ENCODE measurements around the gene HLA-DPA1. TPM values are rescaled to one million over a fixed set of nuclear protein-coding genes. Genes with fewer than 3 reads are reported as not detected.

The HLA-DPA1 gene
- total RNA-seq, 4 donors from 2014 or later, result 2.2 to 77.8 (median 28.7) TPM

- Histone ChIP-seq H3K4me1 (no peaks in the 10 kb centered on the region), H3K27me3 (no peaks in the 10 kb centered on the region), H3K4me3 (no peak overlapping the region), H3K9me3 (no peaks in the 10 kb centered on the region), H3K27ac (no peak overlapping the region), H3K36me3 (no peaks in the 10 kb centered on the region)
- WGBS, 2 donors (ENCODE audit: low coverage in 1 of 2), result 50 to 69% methylated on average over 6 of the region's 6 CpGs
- DNase-seq, result no peak
- TF ChIP-seq POLR2A (IDR thresholded peaks at IDR 0.05), result no peak
- TF ChIP-seq EP300 (IDR thresholded peaks at IDR 0.05; ENCODE audit: low read depth), result no peak
- no peak for TF ChIP-seq CTCF (IDR thresholded peaks at IDR 0.05)
- TF ChIP-seq POLR2AphosphoS5 (IDR thresholded peaks at IDR 0.05), result no peak
- in situ Hi-C loops (cut with MboI; ENCODE audit: low pct_ligation_motif_present in 1 of 4, low pct_unique_long_range_greater_than_20kb in 1 of 4, low sequenced_read_pairs in 3 of 4) (loop anchor here in 3 of 4 donors (10.0 kb wide), 1 partner anchor 74 kb away; no protein-coding TSS in a partner anchor), intact Hi-C loops (cut with DNase I; ENCODE audit: low total_unique reads) (loop anchor here (1.0 kb wide), 1 partner anchor 42 kb away; no protein-coding TSS in a partner anchor)
These were observed 15.6 kb upstream of the HLA-DPA1 start for GRCh38 chr6:33088931-33089620.

GRCh38 chr6:33088258-33088930 lies 14.9 kb upstream of the HLA-DPA1 start:
- Histone ChIP-seq H3K27ac (no peak overlapping the region), H3K4me1 (no peaks in the 10 kb centered on the region), H3K9me3 (no peaks in the 10 kb centered on the region), H3K36me3 (no peaks in the 10 kb centered on the region), H3K4me3 (no peak overlapping the region), H3K27me3 (no peaks in the 10 kb centered on the region)
- TF ChIP-seq POLR2AphosphoS5 (IDR thresholded peaks at IDR 0.05) (no peak), POLR2A (IDR thresholded peaks at IDR 0.05) (no peak), CTCF (IDR thresholded peaks at IDR 0.05) (no peak), EP300 (IDR thresholded peaks at IDR 0.05; ENCODE audit: low read depth) (no peak)
- WGBS, 2 donors (ENCODE audit: low coverage in 1 of 2), result 62 to 78% methylated on average over 3 of the region's 3 CpGs
- in situ Hi-C loops (cut with MboI; ENCODE audit: low pct_ligation_motif_present in 1 of 4, low pct_unique_long_range_greater_than_20kb in 1 of 4, low sequenced_read_pairs in 3 of 4), result loop anchor here in 3 of 4 donors (10.0 kb wide), 1 partner anchor 74 kb away; no protein-coding TSS in a partner anchor
- DNase-seq, result no peak
- intact Hi-C loops (cut with DNase I; ENCODE audit: low total_unique reads), result loop anchor here (1.0 kb wide), 1 partner anchor 43 kb away; no protein-coding TSS in a partner anchor

- no peak overlapping the region for H3K27ac ChIP-seq
- intact Hi-C loops (cut with DNase I; ENCODE audit: low total_unique reads), result no loop called here
- WGBS, 2 donors (ENCODE audit: low coverage in 1 of 2), result 74 to 86% methylated on average over 3 to 8 of the region's 8 CpGs
These were observed 12.2 kb upstream of the HLA-DPA1 start for GRCh38 chr6:33085627-33086026.

More at GRCh38 chr6:33085627-33086026, 12.2 kb upstream of the HLA-DPA1 start:
- in situ Hi-C loops (cut with MboI; ENCODE audit: low pct_ligation_motif_present in 1 of 4, low pct_unique_long_range_greater_than_20kb in 1 of 4, low sequenced_read_pairs in 3 of 4), result loop anchor here in 3 of 4 donors (10.0 kb wide), 1 partner anchor 71 kb away; no protein-coding TSS in a partner anchor
- H3K27me3 ChIP-seq, result peaks cover 2% of the 10 kb centered on the region
- TF ChIP-seq CTCF (IDR thresholded peaks at IDR 0.05) (no peak), POLR2AphosphoS5 (IDR thresholded peaks at IDR 0.05) (no peak), POLR2A (IDR thresholded peaks at IDR 0.05) (no peak), EP300 (IDR thresholded peaks at IDR 0.05; ENCODE audit: low read depth) (no peak)
- DNase-seq, result no peak
- H3K9me3 ChIP-seq, result no peaks in the 10 kb centered on the region
- H3K4me3 ChIP-seq, result no peak overlapping the region
- peaks cover 0 to 14% (median 7%) of the 10 kb centered on the region in 4 donors for H3K4me1 ChIP-seq
- H3K36me3 ChIP-seq, result no peaks in the 10 kb centered on the region
